ENCODE results near the gene MECR.

Gene MECR, protein sequence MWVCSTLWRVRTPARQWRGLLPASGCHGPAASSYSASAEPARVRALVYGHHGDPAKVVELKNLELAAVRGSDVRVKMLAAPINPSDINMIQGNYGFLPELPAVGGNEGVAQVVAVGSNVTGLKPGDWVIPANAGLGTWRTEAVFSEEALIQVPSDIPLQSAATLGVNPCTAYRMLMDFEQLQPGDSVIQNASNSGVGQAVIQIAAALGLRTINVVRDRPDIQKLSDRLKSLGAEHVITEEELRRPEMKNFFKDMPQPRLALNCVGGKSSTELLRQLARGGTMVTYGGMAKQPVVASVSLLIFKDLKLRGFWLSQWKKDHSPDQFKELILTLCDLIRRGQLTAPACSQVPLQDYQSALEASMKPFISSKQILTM

DNA sequence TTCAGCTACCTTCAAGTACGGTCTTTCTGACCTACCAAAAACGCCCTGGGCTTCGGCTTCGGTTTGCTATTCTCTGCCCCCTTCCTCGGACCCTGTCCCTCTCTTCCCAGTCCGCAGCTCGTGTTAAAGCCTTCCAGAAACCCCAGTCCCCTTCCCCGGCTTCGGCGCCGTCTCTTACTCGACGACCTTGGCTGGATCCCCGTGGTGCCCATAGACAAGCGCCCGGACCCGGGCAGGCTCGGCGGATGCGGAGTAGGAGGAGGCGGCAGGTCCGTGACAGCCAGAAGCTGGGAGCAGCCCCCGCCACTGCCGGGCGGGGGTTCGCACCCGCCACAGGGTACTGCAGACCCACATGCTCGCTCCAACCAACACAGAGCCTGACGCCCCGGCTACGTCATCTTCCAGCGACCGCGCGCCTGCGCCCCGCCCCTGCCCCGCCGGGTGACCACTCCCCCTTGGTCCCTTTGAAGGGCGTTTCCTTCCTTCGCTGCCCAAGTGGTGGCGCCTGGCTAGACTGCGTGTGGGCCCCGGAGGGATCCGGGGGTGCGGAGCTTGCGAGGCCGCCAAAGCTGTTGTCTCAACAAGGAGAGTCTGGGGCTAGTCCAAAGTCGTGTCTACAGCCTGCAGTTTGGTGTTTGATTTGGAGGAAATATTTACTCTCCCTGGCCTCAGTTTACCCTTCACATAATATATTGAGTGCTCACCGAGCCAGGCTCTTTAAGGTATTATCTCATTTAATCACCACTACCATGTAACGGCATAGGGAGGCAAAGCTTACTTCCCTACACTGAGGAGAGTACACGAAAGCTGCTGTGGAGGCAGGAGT, at the start of gene MECR:
Gene MECR (minus strand): TSS at position 382 of the 826 bp plus-strand sequence. CDS start 28 bp downstream, at position 354.
- DNase-seq (ENCODE audit: low spot score) = peak; percentile 96

DNA sequence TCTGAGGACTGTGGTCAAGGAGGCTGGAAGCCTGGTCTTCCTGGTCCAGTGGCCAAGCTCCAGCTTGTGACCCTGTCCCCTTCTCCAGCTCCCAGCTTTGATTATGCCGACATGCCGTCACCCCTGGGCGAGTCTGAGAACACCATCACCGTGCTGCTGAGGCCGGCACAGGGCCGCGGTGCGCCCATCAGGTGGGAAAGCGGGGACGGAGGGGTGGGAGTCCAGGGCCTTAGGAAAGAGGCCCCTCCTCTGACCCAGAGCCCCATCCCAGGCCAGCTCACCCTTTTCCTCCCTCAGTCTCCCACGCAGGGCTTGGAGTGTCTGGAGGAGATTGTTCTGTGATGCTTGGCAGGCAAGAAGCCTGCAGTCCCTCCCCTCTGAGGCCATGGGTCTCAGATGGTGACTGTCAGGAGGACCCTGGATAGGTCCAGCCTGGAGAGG, 49.2 kb upstream of the MECR start:
- no peak for DNase-seq (ENCODE audit: low spot score)

DNA sequence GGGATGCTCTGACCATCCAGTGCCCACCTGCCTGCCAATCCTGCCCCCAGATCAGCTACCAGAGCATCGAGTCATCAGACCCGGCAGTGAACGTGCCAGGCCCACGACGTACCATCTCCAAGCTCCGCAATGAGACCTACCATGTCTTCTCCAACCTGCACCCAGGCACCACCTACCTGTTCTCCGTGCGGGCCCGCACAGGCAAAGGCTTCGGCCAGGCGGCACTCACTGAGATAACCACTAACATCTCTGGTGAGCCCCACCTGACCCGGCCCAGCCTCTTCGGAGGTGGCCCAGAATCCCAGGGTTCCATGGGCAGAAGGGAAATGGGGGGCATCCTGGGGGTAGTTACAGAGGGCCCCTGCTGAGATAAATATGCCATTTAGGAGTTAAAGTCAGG, 48.7 kb upstream of the MECR start:
- DNase-seq (ENCODE audit: low spot score) = no peak

DNA sequence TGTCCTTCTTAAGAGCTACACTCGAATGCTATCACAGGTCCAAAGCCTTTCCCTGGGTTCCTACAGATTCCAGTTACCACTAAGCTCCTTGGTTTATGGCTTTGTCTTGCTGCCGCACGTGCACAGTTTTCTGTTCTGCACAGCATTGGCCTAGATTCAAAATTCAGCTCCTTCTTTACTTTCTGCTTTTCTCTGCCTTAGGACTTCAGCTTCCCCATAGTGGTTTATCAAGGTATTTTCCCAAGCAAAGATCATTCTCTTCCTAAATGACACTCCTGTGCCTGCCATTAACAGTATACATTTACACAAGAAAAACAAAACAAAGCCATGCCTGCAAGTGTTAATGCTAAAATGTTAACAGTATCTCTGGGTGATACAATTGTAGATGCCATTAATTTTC, 47.4 kb upstream of the MECR start:
- DNase-seq (ENCODE audit: low spot score) = no peak

DNA sequence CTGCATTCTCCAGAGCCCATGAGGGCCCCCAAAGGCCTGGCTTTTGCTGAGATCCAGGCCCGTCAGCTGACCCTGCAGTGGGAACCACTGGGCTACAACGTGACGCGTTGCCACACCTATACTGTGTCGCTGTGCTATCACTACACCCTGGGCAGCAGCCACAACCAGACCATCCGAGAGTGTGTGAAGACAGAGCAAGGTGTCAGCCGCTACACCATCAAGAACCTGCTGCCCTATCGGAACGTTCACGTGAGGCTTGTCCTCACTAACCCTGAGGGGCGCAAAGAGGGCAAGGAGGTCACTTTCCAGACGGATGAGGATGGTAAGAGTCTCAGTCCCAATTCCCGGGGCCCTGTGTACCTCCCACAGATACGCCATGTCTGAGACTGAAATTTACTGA, 44.7 kb upstream of the MECR start:
- DNase-seq (ENCODE audit: low spot score) = no peak

DNA sequence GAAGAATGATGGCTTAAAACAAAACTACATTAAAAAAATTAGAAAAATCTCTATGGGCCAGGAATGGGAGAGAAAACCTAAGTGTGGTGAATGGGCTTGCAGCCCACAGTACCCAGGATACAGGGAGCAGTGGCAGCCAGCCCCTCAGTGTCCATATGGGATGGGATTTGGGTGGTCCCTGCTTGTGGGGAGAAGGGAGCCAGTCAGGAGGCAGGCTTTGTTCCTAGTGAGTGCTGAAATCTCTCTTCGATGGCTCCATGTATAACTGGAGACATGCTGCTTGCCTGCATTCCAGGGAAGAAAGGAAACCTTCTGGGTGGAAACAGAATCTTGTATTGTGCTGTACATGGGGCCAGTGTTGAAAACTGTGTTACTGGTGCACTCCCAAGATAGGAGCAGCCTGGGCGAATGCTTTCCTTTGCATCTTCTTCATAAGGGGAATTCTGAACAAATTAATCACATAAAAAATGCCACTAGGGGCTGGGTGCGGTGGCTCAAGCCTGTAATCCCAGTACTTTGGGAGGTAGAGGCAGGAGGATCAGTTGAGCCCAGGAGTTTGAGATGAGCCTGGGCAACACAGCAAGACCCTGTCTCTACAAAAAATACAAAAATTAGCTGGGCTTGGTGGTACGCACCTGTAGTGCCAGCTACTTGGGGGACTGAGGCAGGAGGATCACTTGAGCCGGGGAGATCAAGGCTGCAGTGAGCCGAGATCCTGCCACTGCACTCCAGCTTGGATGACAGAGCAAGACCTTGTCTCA, 41.6 kb upstream of the MECR start:
- no peak for DNase-seq (ENCODE audit: low spot score)

DNA sequence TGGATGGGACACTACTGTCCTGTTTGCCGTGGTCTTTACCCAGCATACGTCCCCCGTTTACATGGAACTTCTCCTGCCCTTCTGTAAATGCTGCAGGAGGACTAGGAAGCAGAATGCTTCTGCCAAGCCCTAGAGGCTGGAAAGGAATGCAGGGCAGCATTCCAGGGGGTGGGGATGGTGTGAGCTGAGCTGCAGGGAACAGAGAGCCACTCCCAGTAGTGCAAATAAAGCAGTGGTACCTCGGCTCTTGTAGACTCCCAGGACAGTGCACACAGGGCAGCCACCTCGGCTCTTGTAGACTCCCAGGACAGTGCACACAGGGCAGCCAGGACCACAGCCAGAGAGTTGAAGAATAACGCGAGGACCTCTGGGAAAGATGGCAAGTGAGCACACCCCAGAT, 41.0 kb upstream of the MECR start:
- no peak for DNase-seq (ENCODE audit: low spot score)

DNA sequence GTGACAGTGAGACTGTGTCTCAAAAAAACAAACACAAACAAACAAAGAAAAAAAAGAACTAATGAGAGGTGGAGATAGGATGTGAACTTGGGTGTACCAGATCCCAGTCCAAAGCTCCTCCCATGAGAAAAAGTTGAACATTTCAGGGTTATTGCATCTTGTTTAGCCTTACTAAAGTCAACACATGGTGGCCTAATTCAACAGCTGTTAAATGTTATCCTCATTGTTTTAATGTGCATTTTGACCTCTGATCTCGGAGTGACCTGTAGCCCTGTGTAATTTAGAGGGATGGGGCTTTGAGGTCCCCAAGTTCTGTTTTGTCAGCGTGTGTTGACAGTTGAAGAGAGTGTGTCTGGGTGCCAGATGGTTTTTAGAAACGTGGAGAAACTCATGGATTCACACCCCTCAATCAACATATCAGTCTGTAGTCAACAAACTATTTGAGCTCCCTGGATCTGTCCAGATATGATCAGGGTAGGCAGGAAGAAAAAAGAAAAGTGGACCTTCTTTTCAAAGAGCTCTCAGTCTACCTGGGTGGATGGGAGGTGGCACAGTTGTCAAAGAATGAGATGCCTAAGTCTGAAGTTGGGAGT, 40.3 kb upstream of the MECR start:
- DNase-seq (ENCODE audit: low spot score) = no peak

DNA sequence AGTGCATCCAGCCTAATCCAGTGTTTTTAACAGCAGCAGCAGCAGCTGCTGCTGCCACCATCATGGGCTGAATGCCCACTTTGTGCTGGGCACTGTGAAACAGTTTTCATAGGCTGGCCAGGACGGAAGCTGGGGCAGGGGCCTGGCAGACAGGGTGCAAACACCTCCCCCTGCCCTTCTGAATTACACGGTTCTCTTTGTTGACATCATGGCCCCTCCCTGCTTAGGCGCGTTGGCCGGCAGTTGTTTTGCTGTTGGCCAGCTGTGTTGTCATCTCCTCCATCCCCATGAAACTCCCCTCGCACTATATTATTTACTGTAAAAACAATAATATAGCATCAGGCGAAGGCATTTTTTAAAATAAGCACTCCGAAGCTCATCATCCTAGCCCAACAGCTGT, 38.6 kb upstream of the MECR start:
- DNase-seq (ENCODE audit: low spot score) = no peak

DNA sequence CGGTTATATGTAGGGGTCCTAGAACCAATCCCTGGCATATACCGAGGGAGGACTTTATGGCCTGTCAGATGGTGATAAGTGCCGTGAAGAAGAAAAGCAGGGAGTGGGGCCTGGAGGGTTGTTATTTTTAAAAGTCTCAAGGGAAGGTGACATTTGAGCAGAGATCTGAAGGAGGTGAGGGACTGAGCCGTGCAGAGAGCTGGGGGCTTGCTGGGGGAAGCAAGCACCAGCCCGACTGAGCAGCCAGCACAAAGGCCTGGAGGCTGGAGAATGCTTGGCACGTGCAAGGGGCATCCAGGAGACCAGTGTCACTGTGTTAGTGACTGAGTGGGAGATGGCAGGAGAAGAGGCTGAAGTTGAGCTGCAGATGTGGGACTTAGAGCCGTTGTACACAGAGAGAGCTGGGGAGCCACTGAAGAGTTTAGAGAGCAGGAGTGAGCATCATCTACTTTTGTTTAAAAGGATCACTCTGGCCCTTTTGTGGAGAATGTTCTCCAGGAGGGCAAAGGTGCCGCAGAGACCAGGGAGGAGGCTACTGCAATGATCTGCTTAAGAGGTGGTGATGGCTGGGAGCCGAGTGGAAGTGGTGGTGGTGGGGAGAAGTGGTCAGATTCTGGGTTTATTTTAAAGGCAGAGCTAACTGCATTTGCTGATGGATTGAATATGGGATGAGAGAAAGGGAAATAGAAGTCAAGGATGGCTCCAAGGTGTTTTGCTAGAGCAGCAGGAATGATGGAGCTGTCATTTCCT, 36.8 kb upstream of the MECR start:
- no peak for DNase-seq (ENCODE audit: low spot score)

DNA sequence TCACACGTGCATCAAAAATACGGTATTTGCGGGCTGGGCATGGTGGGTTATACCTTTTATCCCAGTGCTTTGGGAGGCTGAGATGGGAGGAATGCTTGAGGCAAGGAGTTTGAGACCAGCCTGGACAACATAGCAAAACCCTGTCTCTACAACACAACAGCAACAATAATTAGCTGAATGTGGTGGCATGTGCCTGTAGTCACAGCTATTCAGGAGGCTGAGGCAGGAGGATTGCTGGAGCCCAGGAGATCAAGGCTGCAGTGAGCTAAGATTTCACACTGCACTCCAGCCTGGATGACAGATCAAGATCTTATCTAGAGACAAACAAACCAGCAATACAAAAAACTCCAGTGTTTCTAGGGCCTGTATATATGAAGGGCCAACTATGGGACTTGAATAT, 36.2 kb upstream of the MECR start:
- no peak for DNase-seq (ENCODE audit: low spot score)

DNA sequence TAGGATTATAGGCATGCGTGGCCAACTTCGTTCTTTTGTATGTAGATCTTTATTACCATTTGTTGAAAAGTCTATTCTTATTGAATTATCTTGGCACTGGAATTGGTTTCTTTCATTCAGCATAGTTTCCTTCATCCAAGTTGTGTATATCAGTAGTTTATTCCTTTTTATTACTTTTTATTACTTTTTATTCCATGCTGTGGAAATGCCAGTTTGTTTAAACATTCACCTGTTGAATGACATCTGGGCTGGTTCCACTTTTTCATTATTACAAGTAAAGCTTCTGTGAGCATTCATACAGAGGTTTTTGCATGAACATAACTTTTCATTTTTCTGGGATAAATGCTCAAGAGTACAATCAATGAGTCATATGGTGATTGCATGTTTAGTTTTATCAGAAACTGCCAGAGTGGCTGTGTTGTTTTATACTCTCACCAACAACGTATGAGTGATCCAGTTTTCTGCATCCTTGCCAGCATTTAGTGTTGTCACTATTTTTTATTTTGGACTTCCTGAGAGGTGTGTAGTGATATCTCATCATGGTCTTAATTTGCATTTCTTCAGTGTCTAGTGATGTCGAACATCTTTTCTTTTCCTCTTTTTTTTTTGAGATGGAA, 34.1 kb upstream of the MECR start:
- no peak for DNase-seq (ENCODE audit: low spot score)

DNA sequence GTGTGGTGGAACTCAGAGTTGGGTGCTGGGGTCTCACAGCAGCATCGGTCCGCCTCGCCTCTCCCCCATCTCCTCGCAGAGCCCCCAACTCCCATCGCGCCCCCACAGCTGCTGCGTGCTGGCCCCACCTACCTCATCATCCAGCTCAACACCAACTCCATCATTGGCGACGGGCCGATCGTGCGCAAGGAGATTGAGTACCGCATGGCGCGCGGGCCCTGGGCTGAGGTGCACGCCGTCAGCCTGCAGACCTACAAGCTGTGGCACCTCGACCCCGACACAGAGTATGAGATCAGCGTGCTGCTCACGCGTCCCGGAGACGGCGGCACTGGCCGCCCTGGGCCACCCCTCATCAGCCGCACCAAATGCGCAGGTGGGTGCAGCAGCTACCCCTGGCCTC, 29.8 kb upstream of the MECR start:
- DNase-seq (ENCODE audit: low spot score) = no peak

DNA sequence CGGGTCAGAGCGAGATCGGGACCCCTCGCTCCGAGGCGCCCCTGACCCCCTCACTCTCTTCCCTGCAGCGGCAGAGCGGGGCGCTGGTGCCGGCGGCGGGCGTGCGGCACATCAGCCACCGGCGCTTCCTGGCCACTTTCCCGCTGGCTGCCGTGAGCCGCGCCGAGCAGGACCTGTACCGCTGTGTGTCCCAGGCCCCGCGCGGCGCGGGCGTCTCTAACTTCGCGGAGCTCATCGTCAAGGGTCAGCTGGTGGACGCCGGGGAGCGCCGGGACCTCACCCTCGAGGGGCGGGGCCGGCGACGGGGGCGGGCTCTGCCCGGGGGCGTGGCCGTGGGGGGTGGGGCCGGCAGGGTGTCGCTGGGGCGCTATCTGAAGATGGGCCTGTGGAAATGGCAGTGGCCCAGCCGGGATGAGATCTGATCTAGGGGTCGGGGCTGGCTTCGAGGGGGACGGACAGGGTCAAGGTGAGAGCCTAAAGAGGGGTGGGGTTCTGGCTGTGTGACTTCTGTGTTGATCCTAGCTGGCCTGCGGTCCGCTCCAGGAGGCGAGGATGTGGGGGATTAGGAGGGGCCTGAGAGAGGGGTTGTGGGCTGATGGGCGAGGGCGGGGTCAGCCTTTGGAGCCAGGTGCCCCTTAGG, 29.2 kb upstream of the MECR start:
- DNase-seq (ENCODE audit: low spot score) = peak; percentile 19

DNA sequence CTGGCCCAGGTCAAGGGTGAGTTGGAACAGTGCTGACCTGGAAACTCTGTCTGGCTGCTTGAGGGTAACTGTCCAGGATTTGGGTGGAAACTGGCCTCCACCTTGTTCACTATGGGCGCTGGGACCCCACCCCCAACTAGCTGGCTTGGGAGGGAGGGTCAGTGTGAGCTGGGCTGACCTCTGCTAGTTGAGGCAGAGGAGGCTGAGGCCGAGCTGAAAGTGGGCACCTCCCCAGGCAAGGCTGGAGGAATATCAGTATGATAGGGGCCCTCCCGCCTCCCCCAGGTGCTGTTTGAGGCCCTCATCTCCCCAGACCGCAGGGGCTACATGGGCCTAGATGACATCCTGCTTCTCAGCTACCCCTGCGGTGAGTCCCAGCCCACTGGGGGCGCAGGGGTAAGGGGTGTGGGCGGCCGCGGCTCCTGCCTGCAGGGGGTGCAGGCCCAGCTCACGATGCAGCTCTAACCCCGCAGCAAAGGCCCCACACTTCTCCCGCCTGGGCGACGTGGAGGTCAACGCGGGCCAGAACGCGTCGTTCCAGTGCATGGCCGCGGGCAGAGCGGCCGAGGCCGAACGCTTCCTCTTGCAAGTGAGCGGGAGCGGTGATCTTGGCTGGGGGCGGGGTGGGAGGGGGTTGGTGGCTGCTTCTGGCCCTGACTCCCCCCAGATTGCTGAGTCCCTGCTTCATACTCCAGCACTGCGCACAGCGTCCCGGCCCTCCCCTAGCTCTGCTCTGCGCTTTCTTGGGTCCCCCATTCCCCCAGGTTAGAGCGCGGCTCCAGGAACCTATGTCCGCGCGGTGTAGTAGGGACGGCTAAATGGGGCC, 28.5 kb upstream of the MECR start:
- no peak for DNase-seq (ENCODE audit: low spot score)

DNA sequence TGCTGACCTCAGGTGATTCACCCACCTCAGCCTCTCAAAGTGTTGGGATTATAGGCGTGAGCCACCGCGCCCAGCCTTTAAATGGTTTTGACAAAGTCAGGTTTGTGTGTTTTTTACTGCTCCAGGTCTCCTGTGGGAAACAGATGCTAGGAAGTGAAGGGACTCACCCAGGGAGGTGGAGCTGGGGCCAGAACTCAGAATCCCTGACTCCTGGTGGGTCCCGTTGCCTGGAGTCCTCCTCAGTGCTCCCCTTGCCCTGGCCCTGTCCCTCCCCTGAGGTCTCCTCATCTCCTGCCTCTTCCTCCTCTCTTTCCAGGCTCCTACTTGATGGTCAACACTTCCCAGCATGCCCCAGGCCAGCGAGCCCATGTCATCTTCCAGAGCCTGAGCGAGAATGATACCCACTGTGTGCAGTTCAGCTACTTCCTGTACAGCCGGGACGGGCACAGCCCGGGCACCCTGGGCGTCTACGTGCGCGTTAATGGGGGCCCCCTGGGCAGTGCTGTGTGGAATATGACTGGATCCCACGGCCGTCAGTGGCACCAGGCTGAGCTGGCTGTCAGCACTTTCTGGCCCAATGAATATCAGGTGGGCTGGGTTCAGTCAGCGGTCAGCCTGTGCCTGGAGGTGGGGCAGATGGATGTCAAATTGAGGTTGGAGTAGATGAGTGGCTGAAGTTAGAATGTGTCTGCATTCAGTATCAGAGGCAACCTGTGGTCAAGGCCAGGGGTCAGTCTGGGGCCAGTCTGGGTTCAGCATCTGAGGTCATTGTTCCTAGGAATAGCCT, 27.6 kb upstream of the MECR start:
- DNase-seq (ENCODE audit: low spot score) = no peak

DNA sequence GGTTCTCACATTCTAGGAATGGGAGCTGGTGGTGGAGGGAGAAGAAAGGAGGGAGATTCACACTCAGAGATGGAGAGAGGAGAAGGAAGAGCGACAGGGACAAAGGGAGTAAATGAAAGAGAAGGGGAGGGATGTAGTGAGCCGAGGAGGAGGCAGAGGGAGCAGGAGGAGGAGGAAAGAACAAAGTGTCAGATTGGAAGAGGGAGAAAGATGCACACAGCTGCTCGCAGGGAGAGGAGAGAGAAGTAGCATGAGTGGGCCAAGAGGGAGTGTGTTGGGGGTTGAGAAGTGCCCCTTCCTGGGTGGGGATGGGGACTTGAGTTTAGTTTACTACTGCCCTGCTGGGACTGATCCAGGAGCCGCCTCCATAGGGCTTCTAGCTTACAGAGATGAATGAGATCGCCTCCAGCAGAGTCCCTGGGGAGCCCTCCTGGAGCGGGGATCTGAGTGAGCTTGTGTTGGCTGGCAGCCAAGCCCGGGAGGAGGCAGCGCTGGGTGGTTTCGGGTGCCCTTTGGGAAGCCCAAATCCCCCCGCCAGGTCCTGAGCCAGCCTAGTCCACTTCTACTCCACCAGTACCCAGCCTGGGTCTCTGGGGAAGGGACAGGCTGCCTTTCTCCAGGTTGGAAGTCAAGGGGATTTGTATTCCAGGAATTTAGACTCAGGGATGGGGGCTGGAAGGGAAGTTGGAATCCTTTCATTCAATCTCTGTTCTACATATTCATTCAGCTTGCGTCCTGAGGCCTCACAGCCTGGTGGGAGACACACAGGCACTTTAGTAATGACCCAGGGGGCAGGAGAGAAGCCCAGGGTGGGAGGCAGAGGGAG, 26.5 kb upstream of the MECR start:
- DNase-seq (ENCODE audit: low spot score) = no peak

DNA sequence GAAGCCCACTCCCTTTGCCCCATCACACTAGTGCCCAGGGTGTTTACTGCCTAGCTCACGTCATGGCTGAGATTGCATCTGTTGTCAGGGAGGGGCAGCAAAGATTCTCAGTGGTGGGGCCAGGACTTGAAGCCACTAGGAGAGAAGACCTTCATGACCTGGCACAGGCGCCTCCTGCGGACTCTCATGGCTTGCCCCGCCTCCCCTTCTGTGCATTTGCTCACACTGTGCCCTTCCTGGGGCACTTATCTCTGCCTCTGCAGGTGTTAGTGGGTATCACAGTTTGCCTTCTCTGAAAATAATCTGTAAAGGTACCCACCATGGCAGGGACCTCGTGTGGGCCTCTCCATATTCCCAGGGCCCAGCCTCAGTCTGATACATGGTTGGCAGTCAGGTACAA, 25.7 kb upstream of the MECR start:
- no peak for DNase-seq (ENCODE audit: low spot score)

Measured in activated CD4-positive, alpha-beta T cell treated with anti-CD3 and anti-CD28 coated beads, Interleukin-2, Interleukin-4, amounts not matched to agents 100 ng/mL and 50 ng/mL, durations not matched to agents 16 hours and 8 hours (primary cell).